GM21381 (cell line): ENCODE data around the gene EIF4EBP2.

Experiments
- ATAC-seq: cut with Tn5 transposase; IDR thresholded peaks from one replicate; pipeline ENCODE4 v1.9.1; 2021; ENCODE audit warnings: mild to moderate bottlenecking, moderate library complexity; ENCODE audit not compliant: unreplicated experiment

EIF4EBP2 gene

DNA sequence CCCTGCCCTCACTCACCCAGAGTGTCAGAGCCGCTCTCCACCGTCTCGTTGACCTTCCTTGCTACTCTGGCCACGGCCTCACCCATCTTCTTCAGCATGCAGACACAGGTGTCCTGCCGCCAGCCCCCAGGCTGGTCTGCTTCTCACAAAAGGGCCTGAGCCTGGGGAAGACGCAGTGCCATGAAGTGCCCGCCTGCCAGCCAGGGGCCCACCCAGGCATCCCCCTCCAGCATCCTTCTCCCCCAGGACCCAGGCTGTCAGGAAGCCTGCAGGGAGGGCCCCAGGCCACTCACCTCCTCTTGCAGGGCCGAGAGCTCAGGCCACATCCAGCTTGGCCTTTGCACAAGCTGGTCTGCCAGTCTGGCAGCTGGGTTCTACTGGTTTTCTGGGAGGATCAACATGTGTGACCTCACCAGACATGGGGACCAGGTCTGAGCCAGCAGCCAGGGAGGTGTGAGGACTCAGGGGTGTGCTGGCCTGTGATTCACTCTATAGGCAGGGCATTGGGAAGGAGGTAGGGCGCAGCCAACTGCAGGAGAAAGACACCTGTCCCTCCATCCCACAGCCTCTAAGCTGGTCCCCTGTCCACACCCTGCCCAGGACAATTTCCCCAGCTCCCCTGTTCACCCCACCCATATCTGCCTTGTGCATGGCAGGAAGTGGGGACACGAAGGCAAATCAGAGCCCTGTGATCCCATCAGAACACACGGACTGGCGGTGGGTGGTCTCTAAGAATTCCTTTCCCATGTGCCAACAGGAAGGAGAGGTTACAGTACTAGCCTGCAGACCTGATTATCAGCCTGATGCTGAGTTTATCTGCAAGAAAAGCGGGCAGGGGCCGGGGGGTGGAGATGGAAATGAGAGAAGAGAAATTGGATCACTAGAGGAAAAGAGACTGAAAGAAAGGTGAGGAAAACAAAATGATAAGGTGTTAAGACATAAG lies 27.2 kb upstream of the EIF4EBP2 start:
- no peak for ATAC-seq

DNA sequence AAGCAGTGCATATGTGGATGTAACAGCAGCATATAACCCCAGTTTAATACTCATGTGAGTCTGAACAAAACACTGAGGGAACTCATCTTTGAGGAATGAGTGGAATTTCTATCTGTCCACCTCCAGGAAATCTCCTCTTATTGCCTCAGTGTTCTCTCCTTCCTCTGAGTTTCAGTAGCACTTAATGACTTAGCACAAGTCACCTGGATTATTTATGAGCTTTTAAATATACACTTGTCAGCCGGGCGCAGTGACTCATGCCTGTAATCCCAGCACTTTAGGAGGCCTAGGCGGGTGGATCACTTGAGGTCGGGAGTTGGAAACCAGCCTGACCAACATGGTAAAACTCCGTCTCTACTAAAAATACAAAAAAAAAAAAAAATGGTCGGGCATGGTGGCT lies 25.8 kb upstream of the EIF4EBP2 start:
- no peak for ATAC-seq

DNA sequence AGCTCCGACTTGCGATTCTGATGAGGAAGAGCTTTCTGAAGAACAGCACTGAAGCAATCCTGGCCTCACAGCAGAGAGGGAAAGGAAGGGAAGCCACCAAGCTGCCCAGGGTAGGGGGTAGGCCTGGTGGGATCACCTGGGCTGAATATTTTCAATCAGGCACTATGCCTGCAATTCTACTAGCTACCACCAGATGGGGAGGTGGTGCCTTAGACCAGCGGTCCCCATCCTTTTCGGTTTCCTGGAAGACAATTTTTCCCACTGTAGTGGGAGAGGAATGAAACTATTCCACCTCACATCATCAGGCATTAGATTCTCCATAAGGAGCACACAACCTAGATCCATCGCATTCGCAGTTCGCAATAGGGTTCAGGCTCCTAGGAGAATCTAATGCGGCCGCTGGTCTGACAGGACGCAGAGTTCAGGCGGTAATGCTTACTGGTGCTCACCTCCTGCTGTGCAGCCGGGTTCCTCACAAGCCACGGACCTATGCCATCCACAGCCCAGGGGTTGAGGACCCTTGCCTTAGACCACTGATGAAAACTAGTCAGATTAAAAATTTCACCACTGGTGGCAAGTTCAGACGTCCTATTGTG lies 24.3 kb upstream of the EIF4EBP2 start:
- no peak for ATAC-seq

DNA sequence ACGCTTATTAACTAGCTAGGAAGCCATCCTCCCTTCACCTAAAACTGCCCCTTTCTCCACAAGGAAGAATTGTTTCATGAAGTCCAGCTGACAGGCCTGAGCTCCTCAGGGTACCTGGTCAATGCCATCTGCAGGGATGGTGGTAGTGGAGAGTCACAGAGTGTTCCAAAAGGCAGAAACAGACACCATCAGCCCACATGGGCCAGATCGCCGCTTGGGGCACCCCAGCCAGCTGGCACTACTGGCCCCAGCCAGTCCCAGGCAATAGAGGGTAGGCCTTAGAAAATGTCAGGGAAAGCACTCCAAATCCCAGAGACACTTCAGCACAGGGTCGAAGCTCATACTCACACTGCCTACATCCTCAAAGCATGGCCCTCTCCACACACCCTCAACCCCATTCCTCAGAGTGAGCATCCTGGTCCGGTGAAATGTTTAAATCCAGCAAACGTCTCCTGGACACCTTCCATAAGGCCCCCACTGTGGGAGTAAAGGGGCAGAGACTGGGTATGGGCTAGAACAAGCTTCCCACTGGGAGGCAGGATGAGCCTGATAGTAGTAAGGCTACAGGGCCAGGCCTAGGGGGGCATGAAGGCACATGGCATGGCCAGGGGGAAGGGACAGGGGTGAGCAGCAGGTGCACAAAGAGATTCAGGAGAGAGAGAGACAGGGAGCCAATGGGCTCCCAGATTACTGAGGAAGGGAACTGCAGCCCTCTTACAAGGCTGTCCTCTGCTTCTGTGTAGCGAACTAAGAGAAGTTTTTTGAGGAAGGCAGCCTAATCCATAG lies 23.4 kb upstream of the EIF4EBP2 start:
- ATAC-seq: no peak

DNA sequence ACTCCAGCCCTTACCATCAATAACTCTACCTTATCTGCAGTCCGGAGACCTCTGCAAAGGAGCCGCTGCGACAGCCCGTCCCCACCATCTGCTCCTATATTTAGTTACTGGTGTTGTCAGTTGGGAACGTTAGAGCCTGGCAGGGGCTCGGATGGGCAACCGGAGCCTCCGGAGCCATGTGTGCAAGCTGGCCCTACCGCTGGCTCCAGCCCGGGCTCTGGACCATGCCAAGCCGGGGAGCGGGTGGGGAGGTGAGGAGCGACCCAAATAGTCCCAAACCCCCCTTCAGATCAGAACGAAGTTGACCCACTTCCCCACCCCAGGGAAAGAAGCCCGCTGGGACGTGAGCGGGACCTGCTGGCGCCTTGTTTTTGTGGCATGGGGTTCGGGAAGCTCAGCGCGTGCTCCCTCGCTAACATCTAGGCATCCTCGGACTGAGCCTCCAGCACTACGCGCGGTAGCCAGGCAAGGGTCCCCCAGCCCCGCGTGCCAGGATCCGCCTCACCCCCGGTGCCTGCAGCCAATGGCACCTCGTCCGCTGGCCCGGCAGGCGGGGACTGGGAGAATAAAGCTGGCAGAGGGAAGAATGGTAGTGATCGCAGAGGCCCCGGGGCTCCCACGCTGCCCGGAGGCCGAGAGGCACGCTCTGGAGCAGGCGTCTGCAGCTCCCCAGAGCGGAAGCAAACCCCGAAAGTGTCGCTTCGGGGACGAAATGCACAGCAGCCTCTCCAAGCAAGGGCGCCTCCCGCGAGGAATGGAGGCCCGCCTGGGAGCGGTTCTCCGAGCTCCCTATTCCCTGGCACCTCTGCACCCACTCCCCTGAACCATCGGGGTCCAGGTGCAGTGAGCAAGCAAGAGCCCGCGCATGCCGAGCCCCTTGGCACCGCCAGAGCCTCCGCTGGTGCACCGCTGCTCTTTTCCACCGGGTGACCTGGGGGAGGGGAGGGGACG lies 22.2 kb upstream of the EIF4EBP2 start:
- ATAC-seq: peak; percentile 26

DNA sequence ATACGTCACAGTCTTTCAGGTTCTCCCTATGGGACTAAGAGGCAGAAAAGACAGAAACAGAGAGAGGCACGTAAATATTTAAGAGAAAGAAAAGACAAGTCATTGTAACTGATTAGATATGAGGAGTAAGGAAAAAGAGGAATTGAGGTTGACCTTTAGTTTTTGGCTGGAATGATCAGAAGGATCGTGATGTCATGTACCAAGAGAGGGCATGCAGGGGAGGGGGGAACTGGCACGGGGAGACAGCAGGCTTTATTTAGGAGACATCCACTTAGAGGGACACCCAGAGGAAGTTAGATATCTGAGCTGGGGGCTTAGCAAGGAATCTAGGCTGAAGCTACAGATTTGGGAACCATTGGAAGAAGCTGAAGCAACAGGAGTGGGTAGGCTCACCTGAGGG lies 12.3 kb upstream of the EIF4EBP2 start:
- ATAC-seq: no peak

DNA sequence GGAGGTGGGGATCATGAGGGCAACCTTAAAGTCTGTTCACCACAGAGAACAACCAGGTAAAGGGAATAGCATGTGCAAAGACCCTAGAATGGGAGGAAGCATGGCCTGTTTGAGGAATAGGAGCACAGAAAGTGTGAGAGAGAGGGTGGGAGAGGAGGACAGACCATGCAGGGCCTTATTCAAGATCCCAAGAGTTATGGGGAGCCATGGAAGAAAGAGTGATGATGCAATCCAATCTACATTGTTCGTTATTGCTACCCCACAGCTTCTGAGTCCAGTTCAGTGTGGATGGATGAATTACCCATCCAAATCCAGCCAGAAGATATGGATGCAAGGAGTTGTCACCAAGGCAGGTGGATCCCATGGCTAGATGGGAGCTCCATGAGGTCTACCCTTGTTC lies 7.8 kb upstream of the EIF4EBP2 start:
- ATAC-seq: no peak

DNA sequence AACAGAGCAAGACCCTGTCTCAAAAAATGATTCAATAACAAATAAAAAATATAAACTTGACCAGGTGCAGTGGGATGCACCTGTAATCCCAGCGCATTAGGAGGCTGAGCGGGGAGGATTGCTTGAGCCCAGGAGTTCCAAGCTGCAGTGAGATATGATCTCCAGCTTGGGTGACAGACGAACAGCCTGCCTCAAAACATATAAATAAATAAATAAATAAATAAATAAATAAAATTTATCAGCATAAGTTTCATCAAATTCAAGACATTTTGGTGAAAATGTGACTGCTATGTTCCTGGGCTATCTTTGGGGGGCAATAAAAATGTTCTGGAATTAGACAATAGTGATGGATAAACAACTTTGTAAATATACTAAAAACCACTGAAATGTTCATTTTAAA lies 4.8 kb upstream of the EIF4EBP2 start:
- no peak for ATAC-seq

DNA sequence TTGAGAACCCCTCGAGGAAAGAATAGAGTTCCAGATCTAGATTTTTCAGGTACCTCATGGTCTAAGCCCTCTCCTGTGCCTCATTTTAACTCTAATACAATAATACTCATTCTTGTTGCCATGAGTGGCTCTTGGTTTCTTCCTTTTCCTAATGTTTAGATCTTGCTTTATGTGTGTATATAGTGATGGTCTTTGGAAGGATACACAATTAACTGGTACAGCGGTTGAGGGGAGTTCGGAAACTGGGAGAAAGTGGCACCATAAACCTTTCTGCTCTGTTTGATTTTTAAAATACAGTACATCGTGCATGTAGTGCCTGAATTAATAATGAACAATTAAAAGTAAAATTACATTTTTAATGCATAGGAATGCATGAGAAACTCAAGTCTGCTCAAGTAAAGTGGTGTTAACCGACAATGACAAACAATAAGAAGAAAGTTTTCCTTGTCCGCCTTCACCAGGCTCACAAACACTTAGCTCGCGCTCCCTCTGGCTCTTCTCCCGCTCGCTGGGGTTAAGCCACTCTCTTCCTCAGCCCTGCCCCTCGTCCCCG lies 386 bp upstream of the EIF4EBP2 start:
- ATAC-seq: peak; percentile 3

DNA sequence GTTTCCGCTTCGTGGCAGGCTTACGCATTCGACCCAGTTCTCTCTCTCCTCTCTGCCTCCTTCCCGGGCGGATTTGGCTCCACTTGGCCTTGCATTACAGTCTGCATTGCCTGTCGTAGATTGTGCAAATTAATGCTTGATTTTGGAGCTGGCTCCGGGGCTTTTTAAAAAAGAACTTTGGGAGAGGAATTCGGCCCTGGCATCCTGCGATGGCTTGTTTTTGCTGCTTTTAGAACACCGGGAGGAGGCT lies 767 bp downstream of the EIF4EBP2 start:
- ATAC-seq: no peak

DNA sequence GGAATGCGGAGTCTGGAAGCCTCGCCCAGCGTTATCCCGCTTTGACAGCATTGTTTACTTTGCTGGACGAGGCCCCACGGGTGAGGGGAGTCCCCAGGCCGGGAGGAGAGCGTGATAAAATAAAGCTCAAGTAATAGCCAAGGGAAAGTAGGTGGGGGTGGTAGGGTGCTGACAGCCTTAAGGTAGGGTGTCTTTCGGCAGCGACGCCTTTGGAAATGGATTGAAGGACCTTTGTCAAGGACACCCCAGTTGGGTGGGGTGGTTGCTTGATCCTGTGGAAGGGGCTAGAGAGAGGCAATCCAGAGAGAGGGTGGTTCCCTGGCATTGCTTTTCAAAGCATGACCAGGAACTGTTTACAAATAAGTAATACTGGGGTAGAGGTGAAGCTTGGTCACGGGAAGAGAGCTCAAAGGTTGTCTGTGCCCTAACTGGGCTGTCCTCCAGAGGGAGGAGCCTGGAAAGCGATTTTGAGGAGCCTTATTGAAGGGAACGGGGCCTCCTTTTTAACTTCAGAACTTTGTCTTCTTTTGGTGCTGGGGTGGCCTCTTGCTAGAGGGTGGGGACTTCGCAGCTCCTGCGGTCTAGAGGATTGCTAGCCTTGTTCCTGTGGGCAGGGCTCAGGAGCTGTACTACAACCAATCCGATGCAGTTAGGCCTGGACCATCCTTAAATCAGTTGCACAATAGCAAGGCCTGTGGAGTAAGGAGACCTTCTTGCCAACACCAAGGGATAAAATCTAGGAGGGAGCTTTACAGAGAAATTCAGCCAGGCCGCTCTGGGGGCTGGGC lies 1.3 kb downstream of the EIF4EBP2 start:
- peak; percentile 29 for ATAC-seq

DNA sequence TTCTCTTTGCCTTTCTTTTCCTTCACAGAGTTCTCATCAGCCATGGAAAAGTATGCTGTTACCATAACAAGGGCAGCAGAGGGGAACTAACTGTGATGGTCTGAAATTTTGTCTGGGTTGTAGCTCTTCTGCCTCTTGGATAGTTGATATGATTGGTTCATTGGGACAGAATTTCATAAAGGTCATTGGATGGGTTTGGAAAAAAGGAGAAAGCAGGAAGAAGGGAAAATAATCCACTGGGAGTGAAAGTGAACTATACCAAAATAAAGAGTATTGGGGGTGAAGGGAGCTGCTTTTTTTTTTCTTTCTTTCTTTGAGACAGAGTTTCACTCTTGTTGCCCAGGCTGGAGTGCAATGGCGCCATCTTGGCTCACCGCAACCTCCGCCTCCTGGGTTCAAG lies 5.8 kb downstream of the EIF4EBP2 start:
- ATAC-seq: no peak

DNA sequence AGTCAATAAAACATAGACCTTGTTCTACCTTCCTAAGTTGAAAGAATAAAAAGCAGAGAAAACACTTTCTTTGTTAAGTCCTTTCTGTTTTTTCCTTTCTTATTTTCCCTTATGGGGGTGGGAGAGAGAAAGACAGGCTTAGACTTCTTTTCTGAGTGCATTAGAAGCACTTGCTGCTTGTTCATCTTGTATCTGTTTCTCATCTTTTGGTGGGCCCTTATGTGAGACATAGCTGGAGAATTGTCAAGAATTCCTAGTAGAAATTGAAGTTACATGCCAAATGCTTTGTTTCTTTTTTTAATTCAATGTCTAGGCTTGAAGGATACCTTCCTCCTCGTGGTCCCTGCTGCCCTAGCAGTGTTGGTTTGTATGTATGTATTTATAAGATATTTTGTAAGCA lies 6.7 kb downstream of the EIF4EBP2 start:
- ATAC-seq: no peak

DNA sequence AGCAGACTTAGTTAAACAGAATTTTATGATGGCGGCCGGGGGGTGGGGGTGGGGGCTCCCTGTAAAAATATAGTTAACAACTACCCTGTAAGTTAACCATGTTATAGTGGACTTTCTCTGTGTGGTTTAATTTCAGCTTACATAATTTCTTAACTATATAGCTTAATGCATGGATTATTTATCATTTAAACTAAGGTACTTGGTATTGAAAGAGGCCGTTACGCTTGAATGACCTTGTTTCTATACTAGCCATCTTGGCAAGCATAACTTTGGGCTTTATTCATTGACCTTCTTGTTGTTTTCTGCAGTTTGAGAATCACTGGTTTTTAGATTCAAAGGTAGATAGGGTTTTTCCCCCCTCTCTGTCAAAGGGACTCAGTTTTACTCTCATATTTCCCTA lies 8.4 kb downstream of the EIF4EBP2 start:
- no peak for ATAC-seq

DNA sequence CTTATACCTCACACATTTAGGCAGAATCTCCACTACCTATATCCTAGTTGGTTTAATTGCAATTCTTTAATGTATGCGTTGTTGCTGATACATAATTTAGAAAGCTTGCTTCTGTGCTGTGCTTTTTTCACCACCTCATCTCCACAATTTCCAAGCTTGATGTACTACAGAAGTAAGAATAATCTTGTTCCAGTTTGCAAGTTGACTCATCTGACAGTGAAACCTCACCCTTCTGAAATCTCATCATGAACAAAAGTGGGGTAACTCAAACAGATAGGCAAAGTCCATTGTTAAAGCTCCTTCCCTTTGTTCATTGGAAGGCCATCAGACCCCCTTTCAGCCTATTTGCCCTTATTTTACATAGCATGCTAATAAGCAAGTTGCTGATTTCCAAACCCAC lies 13.6 kb downstream of the EIF4EBP2 start:
- no peak for ATAC-seq

DNA sequence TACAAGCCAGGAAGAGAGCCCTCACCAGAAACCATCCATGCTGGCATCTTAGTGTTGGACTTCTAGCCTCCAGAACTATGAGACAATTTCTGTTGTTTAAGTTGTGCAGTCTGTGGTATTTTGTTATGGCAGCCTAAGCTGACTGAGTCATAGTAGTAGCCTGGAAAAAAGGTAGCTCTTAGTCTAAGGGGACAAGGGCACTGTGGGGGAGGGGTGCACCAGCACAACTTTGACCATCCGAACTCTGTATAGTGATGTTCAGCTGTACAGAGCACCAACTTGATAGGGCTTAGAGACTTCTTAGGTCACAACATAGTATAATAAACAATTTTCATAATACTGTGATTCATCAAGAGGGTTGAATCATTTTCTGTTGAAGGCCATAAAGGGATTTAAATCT lies 14.3 kb downstream of the EIF4EBP2 start:
- ATAC-seq: no peak

DNA sequence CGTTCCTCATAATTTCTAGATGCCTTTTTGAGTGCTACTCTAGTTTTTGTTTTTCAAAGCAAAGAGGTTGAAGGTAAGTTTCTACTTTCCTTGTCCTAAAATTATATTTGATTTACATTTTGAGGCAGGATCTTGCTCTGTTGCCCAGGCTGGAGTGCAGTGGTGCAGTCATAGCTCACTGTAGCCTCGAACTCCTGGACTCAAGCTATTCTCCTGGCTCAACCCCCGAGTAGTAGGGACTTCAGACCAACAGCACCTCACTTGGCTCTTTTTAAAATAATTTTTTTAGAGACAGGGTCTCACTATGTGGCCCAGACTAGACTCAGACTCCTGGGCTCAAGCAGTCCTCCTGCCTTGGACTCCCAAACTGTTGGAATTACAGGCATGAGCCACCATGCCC lies 14.8 kb downstream of the EIF4EBP2 start:
- ATAC-seq: no peak

DNA sequence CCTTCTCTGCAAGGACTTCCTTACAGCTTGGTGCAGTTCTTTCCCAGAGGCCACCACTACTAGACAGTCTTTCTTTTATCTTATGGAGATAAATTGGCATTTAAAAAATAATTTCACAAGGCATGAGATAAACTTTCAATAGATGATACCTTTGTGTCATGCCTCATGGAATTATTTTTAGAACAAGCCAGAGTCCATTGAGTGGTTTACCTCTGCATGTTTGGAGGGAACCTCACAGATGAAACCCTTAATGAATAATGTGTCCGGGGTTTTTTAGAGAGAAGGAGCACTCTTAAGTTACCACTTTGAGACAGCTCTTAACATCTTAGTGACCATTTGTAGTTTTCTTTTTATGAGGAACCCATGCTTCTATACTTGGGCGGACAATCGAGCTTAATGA lies 20.4 kb downstream of the EIF4EBP2 start:
- no peak for ATAC-seq

DNA sequence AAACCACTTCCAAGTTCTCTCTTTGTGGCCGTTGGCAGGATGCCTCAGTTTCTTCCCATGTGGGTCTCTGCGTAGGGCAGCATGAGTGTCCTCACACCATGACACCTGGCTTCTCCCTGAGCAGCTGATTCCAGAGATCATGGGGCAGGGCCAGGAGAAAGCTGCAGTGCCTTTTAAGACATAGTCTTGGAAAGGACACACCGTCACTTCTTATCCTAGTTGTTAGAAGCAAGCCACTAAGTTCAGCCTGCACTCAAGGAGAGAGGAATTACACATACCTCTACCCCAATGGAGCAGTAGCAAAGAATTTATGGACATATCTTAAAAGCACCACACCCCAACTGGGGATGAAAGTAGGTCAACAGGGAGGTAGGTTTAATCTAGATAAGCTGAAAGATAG lies 21.2 kb downstream of the EIF4EBP2 start:
- ATAC-seq: no peak

DNA sequence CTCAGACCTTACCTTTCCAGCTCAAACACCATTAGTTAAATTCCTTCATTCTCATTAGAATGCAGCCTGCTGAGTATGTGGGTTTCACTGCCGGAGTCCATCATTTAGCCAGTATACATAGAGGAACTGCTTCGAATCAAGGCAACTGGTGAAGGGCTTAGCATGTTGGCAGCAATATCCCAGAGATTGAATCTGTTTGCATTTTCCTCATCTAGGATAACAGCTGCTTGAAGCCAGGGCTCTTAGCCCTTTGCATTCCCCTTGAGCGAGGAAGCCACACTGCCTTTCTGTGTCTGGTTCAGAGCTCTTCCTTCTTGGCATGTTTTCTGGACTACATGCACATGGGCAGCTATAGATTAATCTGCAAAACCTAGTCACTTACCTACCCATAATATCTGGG lies 22.9 kb downstream of the EIF4EBP2 start:
- no peak for ATAC-seq
